OCI-LY7 (cell line): Measurements from ENCODE around the gene CIC. TPM values are rescaled to one million over a fixed set of nuclear protein-coding genes. Genes with fewer than 3 reads are reported as not detected.
"Not testable (repeated sequence)": the region's sequence is repeated elsewhere in the genome, so short reads cannot be mapped to it uniquely, and the experiment has no call there.

ENCODE experiments used
- BruUV-seq: library from RNA; stranded (reverse); fragments of 400-500 nt; replicated peaks from 2 replicates; lab custom pipeline; 2021; lab: Mats Ljungman, UMichigan
- CTCF ChIA-PET: fragments of 300-600 bp; sonication (Branson Sonifier 250); formaldehyde crosslinking; loops from one replicate; lab custom pipeline; 2022; ENCODE audit warnings: antibody characterized with exemption; ENCODE audit not compliant: unreplicated experiment; lab: Charles Lee
- POLR2A ChIA-PET: fragments of 300-600 bp; sonication (Branson Sonifier 250); formaldehyde crosslinking; loops from one replicate; lab custom pipeline; 2022; ENCODE audit warnings: antibody characterized with exemption; lab: Charles Lee
- DNase-seq: peaks from one replicate; pipeline ENCODE4 v3.0.0-alpha.2; 2015; ENCODE audit warnings: low spot score
- H2AFZ ChIP-seq: fragments of 200-600 bp; sonication (generic), shearing (Covaris generic); 2 replicates; pipeline ENCODE4 v1.6.1; 2014; ENCODE audit warnings: mild to moderate bottlenecking, antibody characterized with exemption, low read length, moderate library complexity
- H3K27ac ChIP-seq: fragments of 200-600 bp; sonication (generic); 2 replicates; pipeline ENCODE4 v1.5.1; 2014; ENCODE audit warnings: mixed run types, low read depth, mild to moderate bottlenecking, moderate library complexity, low read length, inconsistent platforms; ENCODE audit not compliant: poor library complexity, severe bottlenecking
- H3K36me3 ChIP-seq: fragments of 200-600 bp; sonication (generic); 2 replicates; pipeline ENCODE4 v1.6.1; 2014; ENCODE audit warnings: mild to moderate bottlenecking, antibody characterized with exemption, low read length, moderate library complexity, mixed read lengths; ENCODE audit not compliant: insufficient read depth
- H3K4me1 ChIP-seq: fragments of 200-600 bp; sonication (generic); 2 replicates; pipeline ENCODE4 v1.5.1; 2014; ENCODE audit warnings: mild to moderate bottlenecking, low read length; ENCODE audit not compliant: insufficient read depth, poor library complexity, severe bottlenecking
- H3K4me2 ChIP-seq: fragments of 200-600 bp; sonication (generic); 2 replicates; pipeline ENCODE4 v1.6.1; 2014; ENCODE audit warnings: mild to moderate bottlenecking, low read length
- H3K4me3 ChIP-seq: fragments of 200-600 bp; sonication (generic); 2 replicates; pipeline ENCODE4 v1.5.1; 2014; ENCODE audit warnings: mild to moderate bottlenecking, low read depth, low read length; ENCODE audit not compliant: poor library complexity, severe bottlenecking
- H3K79me2 ChIP-seq: fragments of 200-600 bp; sonication (generic); 2 replicates; pipeline ENCODE4 v1.6.1; 2016; ENCODE audit warnings: low read depth, mild to moderate bottlenecking, low read length, moderate library complexity, mixed read lengths; ENCODE audit not compliant: insufficient read depth
- H3K9me2 ChIP-seq: fragments of 200-600 bp; sonication (generic); 2 replicates; pipeline ENCODE4 v1.6.1; 2016; ENCODE audit warnings: mild to moderate bottlenecking, low read length, mixed read lengths; ENCODE audit not compliant: insufficient read depth
- H3K9me3 ChIP-seq: fragments of 200-600 bp; sonication (generic); 2 replicates; pipeline ENCODE4 v1.6.1; 2014; ENCODE audit warnings: mild to moderate bottlenecking, mixed run types, low read length, mixed read lengths
- H4K20me1 ChIP-seq: fragments of 200-600 bp; sonication (generic); 2 replicates; pipeline ENCODE4 v1.6.1; 2014; ENCODE audit warnings: mild to moderate bottlenecking, antibody characterized with exemption, low read length, moderate library complexity, mixed read lengths; ENCODE audit not compliant: insufficient read depth
- EZH2phosphoT487 ChIP-seq: fragments of 200-600 bp; sonication (generic); IDR thresholded peaks from 2 replicates; pipeline ENCODE4 v1.6.1; 2018; ENCODE audit warnings: low read depth, borderline replicate concordance, mild to moderate bottlenecking, mixed run types, antibody characterized with exemption, low read length, moderate library complexity, mixed read lengths
- intact Hi-C: fragments of 100-400 bp; cut with micrococcal nuclease; formaldehyde crosslinking; loops from one replicate; pipeline ENCODE4 v1.10.0; 2022; ENCODE audit not compliant: unreplicated experiment
- total RNA-seq, 2 experiments: library from RNA; depleted of rRNA in 1 of 2; stranded (reverse); fragments of >200 nt in 1 of 2; shearing (Covaris generic) in 1 of 2; gene quantifications; 2 replicates each; pipeline ENCODE4 v1.2.3, GENCODE V29; 2014 to 2022
- TF ChIP-seq, protein P1 (sequence below): fragments of 200-600 bp; sonication (generic); conservative IDR thresholded peaks from 2 replicates; pipeline ENCODE4 v1.5.1; 2014; ENCODE audit warnings: mild to moderate bottlenecking, antibody characterized with exemption, low read length, moderate library complexity, mixed read lengths

CIC gene
- total RNA-seq, 2 experiments from 2014 or later, result 26.8 to 48.2 TPM

DNA sequence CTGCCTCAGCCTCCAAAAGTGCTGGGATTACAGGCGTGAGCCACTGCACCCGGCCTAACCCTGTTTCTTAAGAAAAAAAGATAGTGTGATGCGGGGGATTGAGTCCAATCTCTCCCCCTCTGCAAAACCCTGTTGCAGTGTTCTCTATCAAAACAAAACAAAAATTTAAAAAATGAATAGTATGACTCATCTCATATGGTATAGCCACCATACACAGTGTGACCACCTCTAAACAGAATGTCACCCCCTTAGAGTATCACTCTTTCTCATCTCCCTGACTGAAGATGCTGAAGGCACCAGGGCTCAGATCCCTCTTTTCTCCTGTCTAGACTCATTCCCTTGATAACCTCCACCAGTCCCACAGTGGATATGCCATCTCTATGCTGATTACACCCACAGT is 7.3 kb upstream of the CIC start:
- no peak overlapping the region for H2AFZ ChIP-seq
- intact Hi-C loops, result no loop called here
- no peaks in the 10 kb centered on the region for H3K4me1 ChIP-seq
- DNase-seq, result no peak
- CTCF ChIA-PET, result no interaction called here
- BruUV-seq, result no TSS peak
- no peaks in the 10 kb centered on the region for H4K20me1 ChIP-seq
- H3K4me3 ChIP-seq, result no peak overlapping the region
- POLR2A ChIA-PET, result no interaction called here
- no peaks in the 10 kb centered on the region for H3K79me2 ChIP-seq
- H3K9me2 ChIP-seq, result no peaks in the 10 kb centered on the region
- H3K9me3 ChIP-seq, result no peaks in the 10 kb centered on the region
- TF ChIP-seq, protein P1, sequence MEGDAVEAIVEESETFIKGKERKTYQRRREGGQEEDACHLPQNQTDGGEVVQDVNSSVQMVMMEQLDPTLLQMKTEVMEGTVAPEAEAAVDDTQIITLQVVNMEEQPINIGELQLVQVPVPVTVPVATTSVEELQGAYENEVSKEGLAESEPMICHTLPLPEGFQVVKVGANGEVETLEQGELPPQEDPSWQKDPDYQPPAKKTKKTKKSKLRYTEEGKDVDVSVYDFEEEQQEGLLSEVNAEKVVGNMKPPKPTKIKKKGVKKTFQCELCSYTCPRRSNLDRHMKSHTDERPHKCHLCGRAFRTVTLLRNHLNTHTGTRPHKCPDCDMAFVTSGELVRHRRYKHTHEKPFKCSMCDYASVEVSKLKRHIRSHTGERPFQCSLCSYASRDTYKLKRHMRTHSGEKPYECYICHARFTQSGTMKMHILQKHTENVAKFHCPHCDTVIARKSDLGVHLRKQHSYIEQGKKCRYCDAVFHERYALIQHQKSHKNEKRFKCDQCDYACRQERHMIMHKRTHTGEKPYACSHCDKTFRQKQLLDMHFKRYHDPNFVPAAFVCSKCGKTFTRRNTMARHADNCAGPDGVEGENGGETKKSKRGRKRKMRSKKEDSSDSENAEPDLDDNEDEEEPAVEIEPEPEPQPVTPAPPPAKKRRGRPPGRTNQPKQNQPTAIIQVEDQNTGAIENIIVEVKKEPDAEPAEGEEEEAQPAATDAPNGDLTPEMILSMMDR, result no peak
- TF ChIP-seq EZH2phosphoT487, result no peak
- no peaks in the 10 kb centered on the region for H3K36me3 ChIP-seq
- H3K4me2 ChIP-seq, result no peak overlapping the region
- H3K27ac ChIP-seq, result no peak overlapping the region

DNA sequence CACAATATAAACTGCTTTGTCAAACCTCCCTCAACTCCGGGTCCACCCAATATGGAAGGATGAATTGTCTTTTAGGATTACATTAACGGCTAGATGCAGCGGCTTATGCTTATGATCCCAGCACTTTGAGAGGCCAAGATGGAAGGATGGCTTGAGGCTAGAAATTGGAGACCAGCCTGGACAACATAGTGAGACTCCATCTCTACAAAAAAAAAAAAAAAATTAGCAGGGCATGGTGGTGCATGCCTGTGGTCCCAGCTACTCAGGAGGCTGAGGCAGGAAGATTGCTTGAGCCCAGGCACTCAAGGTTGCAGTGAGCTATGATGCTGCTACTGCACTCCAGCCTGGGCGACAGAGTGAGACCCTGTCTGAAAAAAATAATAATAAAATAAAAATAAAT is 2.9 kb upstream of the CIC start:
- H3K79me2 ChIP-seq, H3K27ac ChIP-seq, CTCF ChIA-PET, H4K20me1 ChIP-seq, intact Hi-C loops, BruUV-seq, H3K36me3 ChIP-seq, H2AFZ ChIP-seq, POLR2A ChIA-PET, DNase-seq, H3K9me3 ChIP-seq, H3K4me3 ChIP-seq, H3K4me2 ChIP-seq, H3K9me2 ChIP-seq: not testable (repeated sequence)
- H3K4me1 ChIP-seq, result peaks cover 25% of the 10 kb centered on the region

DNA sequence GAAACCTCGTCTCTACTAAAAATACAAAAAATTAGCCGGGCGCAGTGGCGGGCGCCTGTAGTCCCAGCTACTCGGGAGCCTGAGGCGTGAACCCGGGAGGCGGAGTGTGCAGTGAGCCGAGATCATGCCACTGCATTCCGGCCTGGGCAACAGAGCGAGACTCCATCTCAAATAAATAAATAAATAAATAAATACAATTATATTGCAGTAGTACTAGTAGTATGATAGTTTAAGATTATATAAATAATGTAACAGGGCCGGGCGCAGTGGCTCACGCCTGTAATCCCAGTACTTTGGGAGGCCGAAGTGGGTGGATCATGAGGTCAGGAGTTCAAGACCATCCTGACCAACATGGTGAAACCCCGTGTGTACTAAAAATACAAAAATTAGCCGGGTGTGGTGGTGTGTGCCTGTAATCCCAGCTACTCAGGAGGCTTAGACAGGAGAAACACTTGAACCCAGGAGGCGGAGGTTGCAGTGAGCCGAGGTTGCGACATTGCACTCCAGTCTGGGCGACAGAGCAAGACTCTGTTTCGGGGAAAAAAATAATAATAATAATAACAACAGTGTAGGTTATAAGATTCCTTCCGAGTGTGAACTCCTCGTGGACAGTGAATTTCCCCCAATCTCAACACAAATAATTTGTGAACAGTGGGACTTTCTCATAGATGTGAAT is 2.0 kb upstream of the CIC start:
- H2AFZ ChIP-seq, CTCF ChIA-PET: not testable (repeated sequence)
- peak overlapping the region; percentile 91 for H3K4me2 ChIP-seq

More for the DNA sequence above, 2.0 kb upstream of the CIC start:
- Histone ChIP-seq H3K4me1 (peaks cover 32% of the 10 kb centered on the region), H3K4me3 (peak overlapping the region; percentile 73)
- H4K20me1 ChIP-seq, DNase-seq, BruUV-seq, POLR2A ChIA-PET, H3K36me3 ChIP-seq, intact Hi-C loops, H3K9me3 ChIP-seq, H3K79me2 ChIP-seq, H3K27ac ChIP-seq, H3K9me2 ChIP-seq: not testable (repeated sequence)
